HepG2 (cell line): ENCODE measurements around the gene GALC. TPM values are rescaled to one million over a fixed set of nuclear protein-coding genes. Genes with fewer than 3 reads are reported as not detected.

Experiments used
- AHDC1 ChIP-seq: sonication (generic); formaldehyde crosslinking; IDR thresholded peaks from 2 replicates; pipeline ENCODE4 v1.5.1; 2020; ENCODE audit warnings: mild to moderate bottlenecking, missing genetic modification reagents, borderline replicate concordance
- ETV5 ChIP-seq: IDR thresholded peaks from 2 replicates; pipeline ENCODE4 v1.6.1; 2018; ENCODE audit warnings: missing biosample characterization, missing genetic modification reagents, inconsistent platforms, borderline replicate concordance
- FOXA3 ChIP-seq: IDR thresholded peaks from 2 replicates; pipeline ENCODE4 v1.6.1; 2016; ENCODE audit warnings: missing genetic modification reagents, missing compliant biosample characterization
- GABPB1 ChIP-seq: IDR thresholded peaks from 2 replicates; pipeline ENCODE4 v1.6.1; 2016; ENCODE audit warnings: mild to moderate bottlenecking, missing genetic modification reagents, moderate library complexity, missing compliant biosample characterization
- HMG20B ChIP-seq: conservative IDR thresholded peaks from 2 replicates; pipeline ENCODE4 v1.6.1; 2016; ENCODE audit warnings: missing genetic modification reagents, missing compliant biosample characterization
- HMGXB3 ChIP-seq: sonication (generic); formaldehyde crosslinking; IDR thresholded peaks from 2 replicates; pipeline ENCODE4 v1.4.0; 2020; ENCODE audit warnings: missing genetic modification reagents, borderline replicate concordance
- JUNB ChIP-seq: sonication (generic); formaldehyde crosslinking; IDR thresholded peaks from 2 replicates; pipeline ENCODE4 v1.8.0; 2022; ENCODE audit warnings: missing genetic modification reagents, mild to moderate bottlenecking, borderline replicate concordance
- KAT8 ChIP-seq: IDR thresholded peaks from 2 replicates; pipeline ENCODE4 v1.6.1; 2016; ENCODE audit warnings: missing genetic modification reagents, missing compliant biosample characterization
- PPARG ChIP-seq: conservative IDR thresholded peaks from 2 replicates; pipeline ENCODE4 v1.6.1; 2016; ENCODE audit warnings: missing biosample characterization, missing genetic modification reagents
- TAF1 ChIP-seq: sonication (generic); formaldehyde crosslinking; IDR thresholded peaks from 2 replicates; pipeline ENCODE4 v1.4.0; 2020; ENCODE audit warnings: missing genetic modification reagents
- THAP11 ChIP-seq: IDR thresholded peaks from 2 replicates; pipeline ENCODE4 v1.6.1; 2016; ENCODE audit warnings: missing biosample characterization, missing genetic modification reagents
- YEATS4 ChIP-seq: sonication (generic); formaldehyde crosslinking; IDR thresholded peaks from 2 replicates; pipeline ENCODE4 v1.4.0; 2020; ENCODE audit warnings: missing genetic modification reagents, borderline replicate concordance
- ZFX ChIP-seq: sonication (generic); formaldehyde crosslinking; IDR thresholded peaks from 2 replicates; pipeline ENCODE4 v1.4.0; 2020; ENCODE audit warnings: mild to moderate bottlenecking, low read depth, missing genetic modification reagents, moderate library complexity
- ZHX1 ChIP-seq: sonication (generic); formaldehyde crosslinking; IDR thresholded peaks from 2 replicates; pipeline ENCODE4 v1.8.1; 2022; ENCODE audit warnings: low read depth, mild to moderate bottlenecking, missing genetic modification reagents
- ZNF644 ChIP-seq: IDR thresholded peaks from 2 replicates; pipeline ENCODE4 v1.6.1; 2016; ENCODE audit warnings: low read depth
- polyA plus RNA-seq, 8 experiments: library from polyadenylated mRNA; depleted of rRNA in 3 of 8; stranded (reverse) in 7 of 8; unstranded in 1 of 8; fragments of >200 nt; fragmentation: Illumina TruSeq in 4 of 8; extraction: Trizol in 4 of 8; gene quantifications; 2 replicates each; pipeline versions ENCODE4 v1.2.1 to v1.2.3, GENCODE V29; 2011 to 2016; ENCODE audit warnings: low read depth in 4 of 8, missing spikeins in 1 of 8, mixed read lengths in 1 of 8; ENCODE audit not compliant: insufficient read depth in 1 of 8
- total RNA-seq, 5 experiments: library from RNA; depleted of rRNA; stranded (reverse); fragments of >200 nt; fragmentation: Illumina TruSeq; extraction: Trizol; gene quantifications; 2 replicates each; pipeline ENCODE4 v1.2.3, GENCODE V29; 2016; ENCODE audit warnings: low read depth in 1 of 5

Gene GALC
- total and polyA plus RNA-seq, 2 of the 13 experiments (the other 11 are each of a cell fraction or from before 2014, with no cell fraction given), result not detected

- TF ChIP-seq AHDC1 (CRISPR knock-in tag) (0 out of 2 replicates have a peak, but pooled peaks have one; percentile 0), ZNF644 (CRISPR knock-in tag) (peak; percentile 60; the same call in 1 of the 2 replicates), YEATS4 (CRISPR knock-in tag) (peak; percentile 56), ZHX1 (CRISPR knock-in tag) (peak; percentile 17; the same call in 1 of the 2 replicates), TAF1 (CRISPR knock-in tag) (peak; percentile 54; the same call in 1 of the 2 replicates), KAT8 (CRISPR knock-in tag) (peak; percentile 58; the same call in 1 of the 2 replicates), FOXA3 (CRISPR knock-in tag) (peak; percentile 94), GABPB1 (0 out of 2 replicates have a peak, but pooled peaks have one; percentile 24), HMG20B (peak; percentile 82), ETV5 (peak; percentile 58), JUNB (CRISPR knock-in tag) (peak; percentile 27; the same call in 1 of the 2 replicates), THAP11 (CRISPR knock-in tag) (peak; percentile 42), PPARG (CRISPR knock-in tag) (0 out of 2 replicates have a peak, but pooled peaks have one; percentile 10), ZFX (CRISPR knock-in tag) (peak; percentile 70; the same call in 1 of the 2 replicates), HMGXB3 (CRISPR knock-in tag) (peak; percentile 33; the same call in 1 of the 2 replicates)
Measured at GRCh38 chr14:88024252-88025086, 31.5 kb upstream of the GALC start (continued).
